ENCODE data around the gene SH3BP2. TPM values are rescaled to one million over a fixed set of nuclear protein-coding genes. Genes with fewer than 3 reads are reported as not detected.

Gene SH3BP2
- total and polyA plus RNA-seq, 10 of the 15 experiments (the other 5 are each of a cell fraction or from before 2014, with no cell fraction given) = 1.1 to 61.8 (median 23.9) TPM

- TF ChIP-seq JUND (IDR thresholded peaks at IDR 0.05; ENCODE audit: low read depth, low read length) (no peak), BRCA1 (IDR thresholded peaks at IDR 0.05; ENCODE audit: low read depth, low read length) (no peak), CREB1 (IDR thresholded peaks at IDR 0.05; ENCODE audit: low read depth) (no peak), ATF3 (IDR thresholded peaks at IDR 0.05; ENCODE audit: borderline replicate concordance, extremely low read depth, low read depth, low read length) (no peak), SMAD1 (IDR thresholded peaks at IDR 0.05; ENCODE audit: low read depth, partially characterized antibody) (no peak), CEBPB (IDR thresholded peaks at IDR 0.05; ENCODE audit: borderline replicate concordance in 1 of 2, low read depth in 2 of 2, low read length in 2 of 2) (no peak), TAF1 (IDR thresholded peaks at IDR 0.05; ENCODE audit: borderline replicate concordance, low read depth, low read length) (no peak), ZBTB40 (IDR thresholded peaks at IDR 0.05; ENCODE audit: borderline replicate concordance) (no peak), BHLHE40 (IDR thresholded peaks at IDR 0.05; ENCODE audit: borderline replicate concordance in 1 of 2, low read depth in 2 of 2, low read length in 1 of 2) (no peak), ATF7 (IDR thresholded peaks at IDR 0.05; ENCODE audit: low read depth) (no peak), ZNF384 (IDR thresholded peaks at IDR 0.05; ENCODE audit: borderline replicate concordance, low read depth, low read length) (no peak)
Measured at GRCh38 chr4:2799224-2799911, 6.5 kb downstream of the SH3BP2 start (continued).
